H9 (cell line): ENCODE measurements around the gene SERF2. TPM values are rescaled to one million over a fixed set of nuclear protein-coding genes. Genes with fewer than 3 reads are reported as not detected.

ENCODE experiments used
- DNase-seq: peaks from one replicate; pipeline ENCODE4 v3.0.0-alpha.2; 2017
- H2AFZ ChIP-seq: one replicate; pipeline ENCODE4 v1.6.1; 2013; ENCODE audit warnings: mild to moderate bottlenecking, low read length, control low read depth, moderate library complexity
- H2AK5ac ChIP-seq: 2 replicates; pipeline ENCODE4 v1.6.1; 2013; ENCODE audit warnings: low read length, control low read depth, mixed read lengths; ENCODE audit not compliant: insufficient read length
- H2BK120ac ChIP-seq: one replicate; pipeline ENCODE4 v1.6.1; 2013; ENCODE audit warnings: low read depth, mild to moderate bottlenecking, low read length, control low read depth, inconsistent platforms; ENCODE audit not compliant: poor library complexity, severe bottlenecking
- H2BK12ac ChIP-seq: 2 replicates; pipeline ENCODE4 v1.6.1; 2013; ENCODE audit warnings: low read length, control low read depth, mixed read lengths, low read depth; ENCODE audit not compliant: insufficient read length
- H2BK15ac ChIP-seq: 2 replicates; pipeline ENCODE4 v1.6.1; 2013; ENCODE audit warnings: low read depth, low read length, control low read depth
- H2BK20ac ChIP-seq: one replicate; pipeline ENCODE4 v1.6.1; 2013; ENCODE audit warnings: low read depth, mild to moderate bottlenecking, low read length, control low read depth, inconsistent platforms; ENCODE audit not compliant: poor library complexity, severe bottlenecking
- H2BK5ac ChIP-seq: 2 replicates; pipeline ENCODE4 v1.6.1; 2013; ENCODE audit warnings: low read length, control low read depth, mixed read lengths; ENCODE audit not compliant: insufficient read length
- H3K14ac ChIP-seq: 2 replicates; pipeline ENCODE4 v1.6.1; 2013; ENCODE audit warnings: low read length, control low read depth; ENCODE audit not compliant: insufficient read depth
- H3K18ac ChIP-seq: 2 replicates; pipeline ENCODE4 v1.6.1; 2013; ENCODE audit warnings: low read depth, mild to moderate bottlenecking, mixed read lengths, low read length, control low read depth; ENCODE audit not compliant: insufficient read length
- H3K23ac ChIP-seq: 2 replicates; pipeline ENCODE4 v1.6.1; 2013; ENCODE audit warnings: low read length, control low read depth, mixed read lengths, low read depth; ENCODE audit not compliant: insufficient read length
- H3K23me2 ChIP-seq: 2 replicates; pipeline ENCODE4 v1.6.1; 2013; ENCODE audit warnings: low read depth, mild to moderate bottlenecking, mixed read lengths, low read length, control low read depth; ENCODE audit not compliant: insufficient read length, poor library complexity, severe bottlenecking
- H3K27ac ChIP-seq: 2 replicates; pipeline ENCODE4 v1.5.1; 2013; ENCODE audit warnings: low read length, control low read depth, mixed read lengths, low read depth; ENCODE audit not compliant: insufficient read length
- H3K27me3 ChIP-seq: 2 replicates; pipeline ENCODE4 v1.6.1; 2013; ENCODE audit warnings: low read length, control low read depth, inconsistent platforms; ENCODE audit not compliant: insufficient read depth
- H3K4ac ChIP-seq: 2 replicates; pipeline ENCODE4 v1.6.1; 2013; ENCODE audit warnings: low read depth, mild to moderate bottlenecking, control low read depth, inconsistent platforms, low read length, moderate library complexity
- H3K4me1 ChIP-seq: 2 replicates; pipeline ENCODE4 v1.6.1; 2013; ENCODE audit warnings: low read length, control low read depth, inconsistent platforms; ENCODE audit not compliant: insufficient read depth
- H3K4me2 ChIP-seq: 2 replicates; pipeline ENCODE4 v1.6.1; 2013; ENCODE audit warnings: low read length, control low read depth, mixed read lengths; ENCODE audit not compliant: insufficient read length, insufficient read depth
- H3K56ac ChIP-seq: 2 replicates; pipeline ENCODE4 v1.6.1; 2013; ENCODE audit warnings: low read depth, mild to moderate bottlenecking, mixed read lengths, low read length, control low read depth; ENCODE audit not compliant: insufficient read length
- H3K79me1 ChIP-seq: 2 replicates; pipeline ENCODE4 v1.6.1; 2013; ENCODE audit warnings: low read depth, mild to moderate bottlenecking, moderate library complexity, low read length, control low read depth, inconsistent platforms; ENCODE audit not compliant: insufficient read depth, poor library complexity, severe bottlenecking
- H3K79me2 ChIP-seq: 2 replicates; pipeline ENCODE4 v1.6.1; 2013; ENCODE audit warnings: low read length, control low read depth, inconsistent platforms; ENCODE audit not compliant: insufficient read depth
- H3K9ac ChIP-seq: 2 replicates; pipeline ENCODE4 v1.6.1; 2013; ENCODE audit warnings: low read length, control low read depth, mixed read lengths; ENCODE audit not compliant: insufficient read length; ENCODE audit errors: extremely low read depth
- H3K9me3 ChIP-seq: one replicate; pipeline ENCODE4 v1.6.1; 2013; ENCODE audit warnings: low read depth, low read length, inconsistent platforms; ENCODE audit not compliant: control insufficient read depth
- H3T11ph ChIP-seq: one replicate; pipeline ENCODE4 v1.6.1; 2013; ENCODE audit warnings: mild to moderate bottlenecking, low read length, control low read depth, inconsistent platforms
- H4K20me1 ChIP-seq: one replicate; pipeline ENCODE4 v1.6.1; 2013; ENCODE audit not compliant: control insufficient read depth, insufficient read length, insufficient read depth
- H4K5ac ChIP-seq: 2 replicates; pipeline ENCODE4 v1.6.1; 2013; ENCODE audit warnings: low read depth, mild to moderate bottlenecking, mixed read lengths, low read length, control low read depth; ENCODE audit not compliant: insufficient read length
- H4K8ac ChIP-seq: replicated peaks from 2 replicates; pipeline ENCODE4 v1.6.1; 2013; ENCODE audit warnings: low read length, control low read depth, mixed read lengths, low read depth; ENCODE audit not compliant: insufficient read length
- H4K91ac ChIP-seq: 2 replicates; pipeline ENCODE4 v1.6.1; 2013; ENCODE audit warnings: low read depth, mild to moderate bottlenecking, moderate library complexity, mixed read lengths, low read length, control low read depth; ENCODE audit not compliant: insufficient read length
- H3K27ac Mint-ChIP-seq, 3 experiments: 2 replicates in 2 of 3; 3 replicates in 1 of 3; pipeline ENCODE4 v1.8.0; 2020 to 2021; ENCODE audit warnings: mixed read lengths in 3 of 3, mild to moderate bottlenecking in 1 of 3, moderate library complexity in 1 of 3
- H3K27me3 Mint-ChIP-seq: 2 replicates; pipeline ENCODE4 v1.8.0; 2021; ENCODE audit warnings: low read depth, mild to moderate bottlenecking, moderate library complexity, mixed read lengths
- H3K36me3 Mint-ChIP-seq, 3 experiments: 2 replicates in 2 of 3; 3 replicates in 1 of 3; pipeline ENCODE4 v1.8.0; 2020 to 2021; ENCODE audit warnings: low read depth in 3 of 3, mixed read lengths in 3 of 3; ENCODE audit not compliant: insufficient read depth in 1 of 3
- H3K4me1 Mint-ChIP-seq, 2 experiments: 2 replicates each; pipeline ENCODE4 v1.8.0; 2020; ENCODE audit warnings: mixed read lengths in 2 of 2
- H3K4me3 Mint-ChIP-seq, 2 experiments: 2 replicates in 1 of 2; 3 replicates in 1 of 2; pipeline ENCODE4 v1.8.0; 2020 to 2021; ENCODE audit warnings: mild to moderate bottlenecking in 2 of 2, mixed read lengths in 2 of 2, moderate library complexity in 1 of 2
- H3K9me3 Mint-ChIP-seq, 2 experiments: 2 replicates in 1 of 2; 3 replicates in 1 of 2; pipeline ENCODE4 v1.8.0; 2020; ENCODE audit warnings: mild to moderate bottlenecking in 2 of 2, mixed read lengths in 2 of 2, moderate library complexity in 1 of 2
- CTCF ChIP-seq: fragments of 200-600 bp; sonication (generic); conservative IDR thresholded peaks from 3 replicates; pipeline ENCODE4 v1.8.0; 2021; ENCODE audit warnings: antibody characterized with exemption, mild to moderate bottlenecking
- WGBS: extraction: QIAGEN DNeasy Blood & Tissue Kit; methylation state at CpG from one replicate; pipeline ENCODE4 v1.1.7; 2013; ENCODE audit warnings: missing lambda C conversion rate, low lambda C conversion rate, mixed read lengths; ENCODE audit not compliant: insufficient read length; ENCODE audit errors: extremely low coverage; 5-methylcytosine and 5-hydroxymethylcytosine counted together
- total RNA-seq: library from RNA; stranded (reverse); gene quantifications from 2 replicates; pipeline ENCODE4 v1.2.1, GENCODE V29; 2021

The SERF2 gene
- total RNA-seq, 1 experiment from 2014 or later: 819 TPM

GRCh38 chr15:43776101-43776717 is 15.9 kb upstream of the SERF2 start:
- peak overlapping the region; percentile 70 for H3K14ac ChIP-seq
- H3T11ph ChIP-seq: no peak overlapping the region
- H2AK5ac ChIP-seq: no peak overlapping the region
- Mint-ChIP-seq H3K27ac (peak overlapping the region in 2 of 3 experiments; percentile 68 to 81; a peak in 3 of 7 replicates), H3K4me3 (peak overlapping the region; percentile 82 to 92), H3K36me3 (peaks cover 14 to 36% (median 22%) of the 10 kb centered on the region in 3 experiments; a peak in 6 of 7 replicates), H3K9me3 (no peaks in the 10 kb centered on the region; a peak in 1 of 5 replicates), H3K27me3 (no peaks in the 10 kb centered on the region; the same call in 1 of the 2 replicates), H3K4me1 (peaks cover 12 to 13% of the 10 kb centered on the region in 2 experiments)
- H4K91ac ChIP-seq: no peak overlapping the region
- peaks cover 13% of the 10 kb centered on the region for H3K23me2 ChIP-seq
- H2BK120ac ChIP-seq: no peak overlapping the region
- H4K8ac ChIP-seq: no peak overlapping the region
- WGBS: no CpG with 5 or more reads among the region's 35 CpGs
- no peaks in the 10 kb centered on the region for H3K79me2 ChIP-seq
- peak; percentile 73 for DNase-seq
- H2BK12ac ChIP-seq: no peak overlapping the region
- no peak overlapping the region; the same call in 1 of the 2 replicates for H2BK15ac ChIP-seq
- no peak overlapping the region for H3K23ac ChIP-seq
- H3K9me3 ChIP-seq: no peaks in the 10 kb centered on the region
- no peaks in the 10 kb centered on the region for H3K79me1 ChIP-seq
- H3K56ac ChIP-seq: no peak overlapping the region
- no peak overlapping the region for H2BK20ac ChIP-seq
- TF ChIP-seq CTCF: no peak
- no peak overlapping the region for H3K27ac ChIP-seq
- H3K18ac ChIP-seq: peak overlapping the region; percentile 53
- H3K4me2 ChIP-seq: peak overlapping the region; percentile 98
- no peaks in the 10 kb centered on the region for H4K20me1 ChIP-seq
- peak overlapping the region; percentile 51 for H3K9ac ChIP-seq
- H2BK5ac ChIP-seq: no peak overlapping the region
- H3K4ac ChIP-seq: no peak overlapping the region
- H3K4me1 ChIP-seq: no peaks in the 10 kb centered on the region; the same call in 1 of the 2 replicates
- no peak overlapping the region for H2AFZ ChIP-seq
- no peak overlapping the region for H4K5ac ChIP-seq
- no peaks in the 10 kb centered on the region for H3K27me3 ChIP-seq
